HG03139 (cell line): ENCODE results near the gene BIRC5.
"Not testable (repeated sequence)": the region's sequence is repeated elsewhere in the genome, so short reads cannot be mapped to it uniquely, and the experiment has no call there.

Source experiments
- ATAC-seq: cut with Tn5 transposase; IDR thresholded peaks from one replicate; pipeline ENCODE4 v1.9.1; 2021; ENCODE audit not compliant: unreplicated experiment

The BIRC5 gene

GRCh38 chr17:78238823-78239488 is 24.9 kb downstream of the BIRC5 start:
- no peak for ATAC-seq

DNA sequence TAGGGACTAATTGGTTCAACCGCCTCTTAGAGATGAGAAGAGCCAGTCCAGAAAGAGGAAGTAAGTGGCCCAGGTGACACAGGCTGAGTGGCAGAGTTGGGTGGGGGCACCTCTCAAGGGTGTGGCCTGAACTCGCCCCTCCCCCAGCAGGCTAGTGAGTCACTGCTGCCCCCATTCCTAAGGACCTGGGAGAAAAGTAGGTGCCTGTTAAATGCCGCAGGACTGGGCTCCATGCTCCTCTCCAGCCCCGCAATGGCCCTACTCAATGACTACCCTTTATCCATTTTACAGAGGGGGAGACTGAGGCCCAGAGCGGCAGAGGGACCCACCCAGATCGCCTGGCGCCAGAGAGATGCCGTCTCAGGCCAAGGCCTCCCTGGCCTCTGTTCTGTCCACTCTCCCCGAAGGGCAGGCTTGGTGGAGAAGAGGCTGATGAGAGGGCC is 25.5 kb downstream of the BIRC5 start:
- ATAC-seq = no peak

GRCh38 chr17:78240012-78240655 is 26.1 kb downstream of the BIRC5 start:
- no peak for ATAC-seq

- ATAC-seq = no peak
Measured at GRCh38 chr17:78240839-78241238, 26.8 kb downstream of the BIRC5 start.

GRCh38 chr17:78241277-78242023 is 27.4 kb downstream of the BIRC5 start:
- no peak for ATAC-seq

- ATAC-seq = peak; percentile 67
Measured at GRCh38 chr17:78242024-78242742, 28.1 kb downstream of the BIRC5 start.

DNA sequence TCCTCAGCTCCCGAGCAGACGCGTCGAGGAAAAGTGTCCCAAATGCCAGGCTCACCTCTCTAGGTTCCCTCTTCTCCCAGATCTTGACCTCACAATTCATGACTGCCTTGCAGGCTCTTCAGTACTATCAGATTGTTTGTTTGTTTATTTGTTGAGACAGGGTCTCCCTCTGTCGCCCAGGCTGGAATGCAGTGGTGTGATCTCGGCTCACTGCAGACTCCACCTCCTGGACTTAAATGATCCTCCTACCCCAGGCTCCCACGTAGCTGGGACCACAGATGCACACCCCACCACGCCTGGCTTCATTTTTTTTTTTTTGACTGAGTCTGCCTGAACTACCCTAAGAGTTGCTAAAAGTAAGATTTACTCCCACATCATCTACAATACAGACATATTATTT is 33.3 kb downstream of the BIRC5 start:
- ATAC-seq = no peak

- ATAC-seq = no peak
Measured at GRCh38 chr17:78248051-78248914, 34.2 kb downstream of the BIRC5 start.

GRCh38 chr17:78249074-78249817 is 35.2 kb downstream of the BIRC5 start:
- no peak for ATAC-seq

GRCh38 chr17:78249818-78250806 is 36.1 kb downstream of the BIRC5 start:
- no peak for ATAC-seq

GRCh38 chr17:78250891-78251772 is 37.1 kb downstream of the BIRC5 start:
- peak; percentile 48 for ATAC-seq

GRCh38 chr17:78251773-78252103 is 37.7 kb downstream of the BIRC5 start:
- ATAC-seq = no peak

DNA sequence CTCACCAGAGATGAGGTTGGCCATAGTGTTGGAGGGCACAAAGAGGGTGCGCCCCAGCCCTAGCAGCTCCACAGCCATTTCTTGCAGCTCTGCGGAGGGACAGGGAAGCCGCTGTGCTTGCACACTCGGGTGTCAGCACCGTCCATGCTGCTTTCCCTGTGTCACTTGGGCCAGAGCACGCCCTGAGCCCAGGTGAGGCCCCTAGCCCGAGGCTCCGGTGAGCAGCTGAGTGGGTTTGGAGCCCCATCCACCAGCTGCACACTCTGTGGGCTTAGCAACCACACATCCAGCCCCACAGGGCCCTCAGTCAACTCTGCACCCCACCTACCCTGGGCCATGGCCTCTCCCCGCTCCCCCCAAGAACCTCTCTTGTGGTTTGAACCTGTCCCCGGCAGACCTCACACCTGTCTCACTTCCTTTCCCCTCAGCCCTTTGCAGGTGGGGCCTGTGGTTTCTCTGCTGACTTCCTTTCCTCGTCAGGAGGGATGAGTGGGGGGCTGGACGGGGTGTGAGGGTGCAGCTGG is 38.1 kb downstream of the BIRC5 start:
- no peak for ATAC-seq

- ATAC-seq = no peak
Measured at GRCh38 chr17:78252701-78253635, 38.9 kb downstream of the BIRC5 start.

GRCh38 chr17:78253636-78253945 is 39.5 kb downstream of the BIRC5 start:
- not testable (repeated sequence) for ATAC-seq

GRCh38 chr17:78253946-78254672 is 40.1 kb downstream of the BIRC5 start:
- peak; percentile 36 for ATAC-seq
